ENCODE results near the gene GPRIN2.
"Not testable (repeated sequence)": the region's sequence is repeated elsewhere in the genome, so short reads cannot be mapped to it uniquely, and the experiment has no call there.

GPRIN2 gene
- 0 reads per million in 2 donors for total RNA-seq

- DNase-seq = no peak
These were observed at the start of gene GPRIN2 for GRCh38 chr10:46556515-46557318. TSS of gene GPRIN2 (minus strand) at chr10:46556658. CDS start at chr10:46550736, 5,922 bp downstream.

GRCh38 chr10:46600516-46600915, 44.1 kb upstream of the GPRIN2 start:
- not testable (repeated sequence) for DNase-seq

DNA sequence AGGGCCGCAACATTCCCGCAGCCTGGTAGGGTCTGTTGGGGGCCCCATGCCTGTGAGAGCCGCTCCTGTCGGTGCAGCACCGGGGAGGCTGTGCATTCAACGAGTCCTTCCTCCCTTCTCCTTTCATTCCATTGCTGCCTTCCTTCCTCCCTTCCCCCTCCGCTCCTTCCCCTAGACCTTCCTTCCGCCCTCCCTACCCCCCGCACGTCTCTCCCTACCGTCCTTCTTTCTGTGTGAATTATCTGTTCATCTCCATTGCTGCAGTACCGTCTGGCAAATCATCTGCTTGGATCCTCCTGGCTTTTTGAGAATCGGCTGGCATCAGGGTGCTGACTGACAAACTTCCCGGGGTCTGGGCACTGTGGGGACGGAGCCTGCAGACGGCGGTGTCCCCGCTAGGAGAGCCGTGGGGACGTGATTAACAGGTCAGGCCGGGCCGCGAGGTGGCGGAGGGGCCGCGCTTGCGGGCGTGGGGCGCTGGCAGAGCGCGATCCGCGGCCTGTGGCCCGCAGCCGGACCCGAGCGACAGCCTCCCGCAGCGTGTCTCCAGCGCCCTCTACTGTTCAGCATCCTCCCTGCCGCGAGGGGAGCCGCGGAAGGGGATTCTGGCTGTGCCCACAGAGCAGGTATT, 41.3 kb upstream of the GPRIN2 start:
- DNase-seq = peak in 2 of 5 experiments; percentile 12 to 23

DNA sequence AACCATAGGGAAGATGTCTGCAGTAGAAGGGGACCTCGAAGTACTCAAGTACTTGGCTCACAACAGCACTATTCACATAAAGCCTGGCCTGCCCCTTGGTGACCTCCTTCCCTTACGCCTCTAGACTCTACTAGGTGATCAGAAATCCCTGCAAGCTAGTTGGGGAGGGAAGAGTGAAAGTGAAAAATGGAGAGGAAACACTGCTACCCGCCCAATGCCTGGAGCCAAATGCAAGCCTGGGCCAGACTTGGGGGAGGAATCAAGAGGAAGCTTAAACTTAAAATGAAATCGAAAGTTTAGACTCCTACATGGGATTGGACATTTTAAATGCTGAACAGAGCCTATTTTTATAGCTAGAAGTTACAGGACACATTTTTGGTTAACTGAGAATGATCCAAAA, 40.1 kb upstream of the GPRIN2 start:
- DNase-seq = not testable (repeated sequence)

DNA sequence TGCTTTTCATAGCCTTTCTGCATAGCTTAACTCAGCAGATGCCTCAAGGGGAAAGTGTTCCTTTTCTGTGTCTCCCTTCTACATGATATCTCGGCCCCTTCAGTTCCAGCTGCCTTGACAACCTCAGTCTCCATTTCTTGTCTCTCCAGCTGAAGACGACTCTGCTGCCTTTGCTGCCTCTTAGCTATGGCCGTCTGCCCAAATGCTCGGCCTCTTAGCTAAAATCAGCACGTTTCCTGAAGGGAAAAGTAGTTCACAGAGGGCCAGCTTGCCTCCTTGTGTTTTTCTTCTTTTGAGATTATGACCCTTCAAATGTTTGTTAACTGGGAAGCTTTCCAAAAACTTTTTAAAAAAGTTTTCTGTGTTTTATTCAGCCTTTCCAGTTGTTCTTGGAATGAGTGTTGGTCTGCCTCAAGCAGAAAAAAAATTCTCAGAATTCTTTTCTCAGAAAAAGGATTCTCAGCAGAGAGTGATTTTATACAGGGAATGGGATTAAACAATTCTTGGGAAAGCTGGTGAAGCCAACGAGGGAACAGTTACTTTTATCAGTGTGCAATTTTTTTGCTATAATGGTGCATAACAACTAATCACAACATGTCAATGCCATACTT, 38.1 kb upstream of the GPRIN2 start:
- not testable (repeated sequence) for DNase-seq

- not testable (repeated sequence) for DNase-seq
These were observed 36.8 kb upstream of the GPRIN2 start for GRCh38 chr10:46593307-46593706.

GRCh38 chr10:46591053-46591452, 34.6 kb upstream of the GPRIN2 start:
- DNase-seq = not testable (repeated sequence)

GRCh38 chr10:46589589-46589988, 33.1 kb upstream of the GPRIN2 start:
- not testable (repeated sequence) for DNase-seq

DNA sequence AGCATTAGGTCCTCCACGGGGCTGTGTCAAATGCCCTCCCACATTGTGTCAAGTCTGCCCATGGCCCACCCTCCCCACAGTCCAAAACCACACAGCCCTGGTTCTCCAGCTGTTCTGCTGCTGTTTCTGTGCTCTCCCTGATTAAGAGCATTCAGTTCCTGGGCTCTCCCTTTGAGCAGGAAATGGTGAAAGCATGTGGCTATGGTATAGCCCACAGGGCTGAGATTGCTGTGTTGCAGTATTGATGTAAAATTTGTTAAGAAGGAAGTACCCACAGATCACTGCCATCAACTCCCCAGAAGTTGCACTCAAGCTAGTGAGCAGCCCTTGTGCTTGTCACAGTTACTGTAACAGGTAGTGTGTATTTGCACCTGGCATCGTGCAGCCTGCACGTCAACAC, 31.8 kb upstream of the GPRIN2 start:
- DNase-seq = not testable (repeated sequence)

DNA sequence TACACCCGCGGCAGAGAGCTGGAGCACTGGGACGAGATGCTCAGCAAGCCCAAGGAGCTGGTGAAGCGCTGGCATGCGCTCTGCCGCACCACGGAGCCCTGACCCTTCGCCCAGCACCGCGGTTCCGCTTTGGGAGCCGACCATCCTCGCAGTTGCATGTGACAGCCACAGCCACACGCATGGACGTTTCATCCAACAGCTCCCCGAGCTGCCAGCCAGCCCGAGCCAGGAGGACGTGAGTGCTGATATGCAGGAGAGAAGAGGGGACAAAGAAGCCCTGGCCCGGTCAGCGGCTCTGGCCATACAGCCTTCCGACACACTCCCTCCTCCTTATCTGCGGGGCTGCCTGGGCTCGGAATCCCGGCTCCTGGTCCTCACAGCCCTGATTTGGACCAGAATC, 31.1 kb upstream of the GPRIN2 start:
- not testable (repeated sequence) for DNase-seq

- DNase-seq = not testable (repeated sequence)
These were observed 28.8 kb upstream of the GPRIN2 start for GRCh38 chr10:46585246-46585645.

DNA sequence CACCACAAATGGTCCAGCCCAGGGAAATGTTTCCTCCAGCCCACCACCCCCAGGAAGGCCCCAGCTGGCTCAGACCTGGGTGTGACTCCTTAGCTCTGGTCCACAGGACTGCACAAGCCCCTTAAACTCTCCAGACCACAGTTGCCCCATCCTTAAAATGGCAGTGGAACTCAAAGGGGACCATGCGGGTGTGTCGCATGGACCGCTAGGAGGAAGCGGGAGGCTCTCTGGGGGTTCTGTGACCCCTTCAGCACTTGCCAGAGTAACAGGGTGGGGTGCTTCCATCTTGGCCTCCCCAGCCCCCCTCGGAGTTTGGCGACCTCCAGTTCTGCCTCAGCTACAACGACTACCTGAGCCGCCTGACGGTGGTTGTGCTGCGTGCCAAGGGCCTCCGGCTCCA, 27.7 kb upstream of the GPRIN2 start:
- not testable (repeated sequence) for DNase-seq

- not testable (repeated sequence) for DNase-seq
These were observed 26.1 kb upstream of the GPRIN2 start for GRCh38 chr10:46582568-46582967.

GRCh38 chr10:46581997-46582396, 25.5 kb upstream of the GPRIN2 start:
- not testable (repeated sequence) for DNase-seq

GRCh38 chr10:46579378-46579777, 22.9 kb upstream of the GPRIN2 start:
- DNase-seq = not testable (repeated sequence)

DNA sequence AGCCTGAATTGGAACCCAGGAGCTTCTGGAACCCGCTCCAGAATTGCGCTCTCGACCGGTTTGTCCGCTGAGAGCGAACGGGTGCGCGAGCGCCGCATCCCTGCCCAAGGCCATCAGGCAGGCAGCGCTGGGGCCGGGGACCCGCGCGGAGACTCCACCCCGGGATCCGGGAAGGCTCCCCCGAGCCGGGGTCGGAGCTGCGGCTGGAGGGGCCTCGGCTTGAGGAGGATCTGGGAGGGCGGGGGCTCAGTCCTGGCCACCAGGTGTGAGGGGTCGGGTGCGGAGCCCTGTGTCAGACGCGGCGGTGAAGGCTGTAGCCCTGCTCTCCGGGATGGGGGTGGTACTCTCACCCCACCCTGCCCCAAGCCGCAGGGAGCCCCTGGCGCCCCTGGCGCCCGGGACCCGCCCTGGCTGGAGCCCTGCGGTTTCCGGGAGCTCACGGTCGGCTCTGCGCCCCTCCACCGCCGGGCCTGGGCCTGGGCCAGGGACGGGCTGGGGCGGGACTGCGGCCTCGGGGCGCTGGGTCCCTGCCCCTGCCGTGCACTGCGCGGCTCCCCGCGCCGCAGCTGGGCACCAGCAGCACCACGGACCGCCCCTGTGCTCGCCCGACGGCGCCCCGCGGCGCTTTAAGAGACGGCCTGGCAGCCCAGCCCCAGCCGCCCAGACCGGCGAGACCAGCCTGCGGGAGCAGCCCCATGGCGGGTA, 22.2 kb upstream of the GPRIN2 start, which contains the start of gene SYT15:
SYT15 (plus strand) TSS at position 655 of the 705 bp plus-strand sequence; CDS start at position 696, 41 bp downstream.
- not testable (repeated sequence) for DNase-seq

DNA sequence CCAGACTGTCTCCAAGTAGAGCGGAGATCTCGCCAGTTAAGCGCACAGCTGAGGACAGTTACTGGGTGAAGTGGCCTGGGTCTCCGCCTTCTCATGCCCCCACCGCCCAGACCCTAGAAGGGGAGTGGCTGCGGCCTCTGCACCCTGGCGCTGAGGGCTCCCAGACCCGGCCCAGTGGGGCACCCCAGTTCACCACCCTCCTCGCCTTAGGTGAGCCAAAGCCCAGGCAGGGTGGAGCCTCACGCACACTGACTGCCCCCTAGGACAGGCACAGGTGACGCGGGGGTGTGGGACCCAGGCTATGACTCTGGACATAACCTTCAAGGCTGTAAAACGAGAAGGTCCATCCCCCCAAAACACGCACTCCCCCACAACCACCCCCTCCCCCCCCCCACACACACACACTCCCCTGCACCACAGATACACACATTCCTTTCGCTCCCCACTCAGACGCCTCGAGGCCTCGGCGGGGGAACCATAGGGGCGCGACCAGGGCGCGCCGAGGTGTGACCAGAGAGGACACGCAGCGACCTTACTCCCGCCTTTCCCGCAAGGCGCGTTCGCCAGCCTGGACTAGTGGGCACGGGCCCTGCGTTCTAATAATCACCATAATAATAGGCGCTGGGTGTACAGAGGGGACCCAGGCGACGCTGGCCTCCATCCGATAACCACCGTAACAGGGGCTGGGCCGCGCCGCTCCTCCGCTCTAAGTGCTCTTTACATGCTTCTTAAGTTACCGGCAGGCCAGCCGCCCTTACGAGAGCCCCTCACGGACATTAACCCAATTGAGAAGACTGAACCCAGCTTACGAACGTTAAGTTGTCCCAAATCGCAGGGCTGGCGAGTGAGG, 21.4 kb upstream of the GPRIN2 start:
- DNase-seq = not testable (repeated sequence)

GRCh38 chr10:46573884-46574283, 17.4 kb upstream of the GPRIN2 start:
- not testable (repeated sequence) for DNase-seq

DNA sequence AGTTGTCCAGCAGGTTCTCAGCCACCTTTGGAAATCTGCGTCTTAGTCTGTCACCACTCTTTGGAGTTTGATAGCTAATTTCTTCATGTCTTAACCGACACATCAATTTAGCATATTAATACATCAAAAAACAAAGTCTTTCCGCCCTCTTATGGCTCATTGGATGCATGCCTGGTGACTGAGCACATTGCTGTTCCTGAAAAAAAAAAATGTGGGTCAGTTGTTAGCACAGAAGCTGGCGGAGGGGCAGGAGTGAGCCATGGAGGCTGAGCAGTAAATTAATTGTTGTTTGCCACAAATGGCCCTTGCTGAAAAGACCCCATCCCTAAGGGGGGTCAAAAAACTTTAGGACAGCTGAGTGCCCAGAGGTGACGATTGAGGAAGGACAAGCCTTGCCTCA, 16.9 kb upstream of the GPRIN2 start:
- DNase-seq = not testable (repeated sequence)

DNA sequence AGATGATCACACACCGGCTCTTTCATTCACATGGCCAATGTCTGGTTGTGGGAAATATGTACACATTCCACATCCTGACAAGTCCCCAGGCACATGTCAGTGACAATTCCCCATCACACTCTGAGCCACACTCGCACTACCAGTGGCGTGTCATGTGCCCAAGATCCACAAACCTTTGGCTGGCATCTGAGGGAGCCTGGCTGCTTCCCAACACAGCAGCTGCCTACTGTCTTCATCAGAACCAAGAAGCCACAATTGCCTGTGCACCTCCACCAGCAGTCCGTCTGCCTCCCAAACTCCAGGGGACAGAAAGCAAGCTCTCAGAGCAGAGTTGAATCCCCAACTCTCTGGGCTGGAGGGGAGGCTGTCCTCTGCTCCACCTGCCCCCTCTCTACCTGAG, 16.3 kb upstream of the GPRIN2 start:
- not testable (repeated sequence) for DNase-seq

DNA sequence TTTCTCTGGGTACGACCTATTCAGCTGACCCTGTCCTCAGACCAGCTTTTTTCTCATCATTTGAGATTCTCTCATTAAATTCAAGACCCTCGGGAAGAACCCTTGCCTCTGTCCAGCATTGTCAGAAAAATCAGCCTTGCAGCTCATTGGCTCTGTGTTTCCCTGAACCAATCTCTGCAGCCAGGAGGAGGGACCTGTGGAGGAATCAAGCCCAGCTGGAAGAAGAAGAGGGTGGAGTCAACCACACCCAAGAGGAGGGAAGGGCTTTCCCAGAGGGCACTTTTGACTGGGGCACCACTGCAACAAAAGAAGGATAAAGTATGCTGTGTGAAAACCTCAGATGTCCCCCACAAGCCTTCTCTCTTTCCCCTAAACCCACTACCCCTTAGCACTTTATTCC, 14.2 kb upstream of the GPRIN2 start:
- not testable (repeated sequence) for DNase-seq

DNA sequence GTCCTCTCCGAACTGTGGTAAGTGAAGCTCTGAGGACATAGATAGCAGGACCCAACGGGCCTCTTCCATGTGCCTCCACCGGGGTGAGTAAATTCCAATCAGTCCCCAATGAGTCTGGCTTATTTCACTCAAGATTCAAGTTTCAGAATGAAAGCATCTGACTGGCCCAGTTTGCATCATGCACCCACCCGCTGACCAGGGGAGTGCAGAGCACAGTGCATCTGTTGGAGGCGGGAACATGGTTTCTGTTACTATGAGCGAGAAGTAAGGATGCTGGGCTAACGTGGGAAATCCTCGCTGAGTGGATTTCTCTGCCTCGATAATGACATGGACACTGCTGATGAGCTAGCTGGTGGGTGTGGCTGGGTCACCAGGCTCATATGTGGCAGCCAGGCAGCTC, 10.7 kb upstream of the GPRIN2 start:
- DNase-seq = not testable (repeated sequence)

All from T-helper 2 cell (primary cell).